H1 (cell line): ENCODE measurements around the gene CHMP4A. TPM values are rescaled to one million over a fixed set of nuclear protein-coding genes. Genes with fewer than 3 reads are reported as not detected.

ENCODE experiments used
- CTCF ChIA-PET: fragments of 300-600 bp; sonication (Branson Sonifier 250); formaldehyde crosslinking; loops from one replicate; lab custom pipeline; 2021; ENCODE audit not compliant: partially characterized antibody; lab: Charles Lee
- POLR2A ChIA-PET: fragments of 300-600 bp; sonication (Branson Sonifier 250); formaldehyde crosslinking; loops from one replicate; lab custom pipeline; 2021; ENCODE audit warnings: inconsistent platforms; ENCODE audit not compliant: partially characterized antibody; lab: Charles Lee
- DNase-seq, 2 experiments: peaks; one replicate each; pipeline versions ENCODE4 v3.0.0 to v3.0.0-alpha.2; 2010 to 2022; ENCODE audit warnings: low spot score in 2 of 2, low read depth in 1 of 2, mixed read lengths in 1 of 2
- FAIRE-seq: peaks from 2 replicates; lab custom pipeline; 2011; peaks lifted over from hg19 to GRCh38; lab: Jason Lieb, UNC
- H2AFZ ChIP-seq: 2 replicates; pipeline ENCODE4 v1.8.1; 2012; ENCODE audit warnings: low read length, inconsistent platforms
- H2AK5ac ChIP-seq: 2 replicates; pipeline ENCODE4 v1.6.1; 2013; ENCODE audit warnings: low read depth, low read length
- H2BK120ac ChIP-seq: replicated peaks from 2 replicates; pipeline ENCODE3; 2013; ENCODE audit warnings: low read depth, low read length, inconsistent platforms
- H2BK12ac ChIP-seq: 2 replicates; pipeline ENCODE4 v1.6.1; 2013; ENCODE audit warnings: low read depth, low read length
- H2BK15ac ChIP-seq: 2 replicates; pipeline ENCODE4 v1.6.1; 2013; ENCODE audit warnings: low read length
- H2BK20ac ChIP-seq: 2 replicates; pipeline ENCODE4 v1.6.1; 2013; ENCODE audit warnings: low read length
- H2BK5ac ChIP-seq: 2 replicates; pipeline ENCODE4 v1.6.1; 2013; ENCODE audit warnings: low read depth, low read length
- H3K14ac ChIP-seq: 2 replicates; pipeline ENCODE4 v1.6.1; 2013; ENCODE audit warnings: inconsistent platforms; ENCODE audit not compliant: insufficient read length
- H3K18ac ChIP-seq: 2 replicates; pipeline ENCODE4 v1.6.1; 2013; ENCODE audit warnings: low read length; ENCODE audit errors: extremely low read depth
- H3K23ac ChIP-seq: 2 replicates; pipeline ENCODE4 v1.6.1; 2013; ENCODE audit warnings: inconsistent platforms; ENCODE audit not compliant: insufficient read length
- H3K23me2 ChIP-seq: 2 replicates; pipeline ENCODE4 v1.6.1; 2013; ENCODE audit warnings: low read depth, low read length
- H3K27ac ChIP-seq: 2 replicates; pipeline ENCODE4 v1.6.1; 2011; ENCODE audit warnings: low read depth, low read length, inconsistent platforms
- H3K27me3 ChIP-seq, 4 experiments: replicated peaks in 1 of 4; 1 replicate in 1 of 4; 2 replicates in 3 of 4; pipeline versions ENCODE4 v1.6.1 to v1.8.1; 2011 to 2013; ENCODE audit warnings: low read length in 3 of 4, mild to moderate bottlenecking in 3 of 4, inconsistent platforms in 2 of 4, mixed read lengths in 2 of 4, moderate library complexity in 1 of 4; ENCODE audit not compliant: control insufficient read depth in 3 of 4, insufficient read depth in 3 of 4; ENCODE audit errors: extremely low read depth in 1 of 4
- H3K36me3 ChIP-seq, 4 experiments: 2 replicates each; pipeline versions ENCODE4 v1.6.1 to v1.8.1; 2011 to 2013; ENCODE audit warnings: mild to moderate bottlenecking in 4 of 4, low read length in 3 of 4, moderate library complexity in 2 of 4, control low read depth in 1 of 4, inconsistent platforms in 1 of 4; ENCODE audit not compliant: insufficient read depth in 4 of 4, control insufficient read depth in 2 of 4
- H3K4ac ChIP-seq: replicated peaks from 2 replicates; pipeline ENCODE3; 2013; ENCODE audit warnings: low read length, low read depth, mixed read lengths, inconsistent platforms; ENCODE audit not compliant: insufficient read length
- H3K4me1 ChIP-seq, 4 experiments: replicated peaks in 1 of 4; 1 replicate in 1 of 4; 2 replicates in 3 of 4; pipeline versions ENCODE4 v1.6.1 to v1.8.1; 2011 to 2013; ENCODE audit warnings: low read length in 3 of 4, inconsistent platforms in 2 of 4, mixed read lengths in 1 of 4; ENCODE audit not compliant: insufficient read depth in 4 of 4, control insufficient read depth in 3 of 4
- H3K4me2 ChIP-seq, 2 experiments: 2 replicates each; pipeline versions ENCODE4 v1.6.1 to v1.8.1; 2011 to 2013; ENCODE audit warnings: low read depth in 2 of 2, low read length in 2 of 2, control low read depth in 1 of 2, inconsistent platforms in 1 of 2, mild to moderate bottlenecking in 1 of 2; ENCODE audit not compliant: insufficient read depth in 1 of 2
- H3K4me3 ChIP-seq, 4 experiments: fragments of 200-600, 300-600 bp in 1 of 4; sonication (generic), shearing (Covaris generic), sonication (Bioruptor Twin) in 1 of 4; 2 replicates each; pipeline versions ENCODE4 v1.5.1 to v1.8.1; 2011 to 2016; ENCODE audit warnings: low read length in 4 of 4, low read depth in 3 of 4, control low read depth in 2 of 4, inconsistent platforms in 2 of 4, mild to moderate bottlenecking in 2 of 4, mixed read lengths in 1 of 4, moderate library complexity in 1 of 4; ENCODE audit not compliant: insufficient read depth in 2 of 4; ENCODE audit errors: extremely low read depth in 1 of 4
- H3K56ac ChIP-seq: replicated peaks from 2 replicates; pipeline ENCODE3; 2013; ENCODE audit warnings: low read depth, mild to moderate bottlenecking, mixed read lengths, low read length, inconsistent platforms; ENCODE audit not compliant: insufficient read length
- H3K79me1 ChIP-seq: 2 replicates; pipeline ENCODE4 v1.6.1; 2013; ENCODE audit warnings: low read depth, low read length, control low read depth
- H3K79me2 ChIP-seq, 2 experiments: 2 replicates each; pipeline versions ENCODE4 v1.6.1 to v1.8.1; 2012 to 2013; ENCODE audit warnings: low read length in 2 of 2, mild to moderate bottlenecking in 2 of 2, inconsistent platforms in 1 of 2; ENCODE audit not compliant: insufficient read depth in 2 of 2, control insufficient read depth in 1 of 2
- H3K9ac ChIP-seq, 4 experiments: replicated peaks in 1 of 4; 1 replicate in 1 of 4; 2 replicates in 3 of 4; pipeline versions ENCODE4 v1.6.1 to v1.8.1; 2011 to 2013; ENCODE audit warnings: low read depth in 3 of 4, low read length in 3 of 4, control low read depth in 2 of 4, mild to moderate bottlenecking in 2 of 4, moderate library complexity in 2 of 4, inconsistent platforms in 1 of 4; ENCODE audit errors: extremely low read depth in 1 of 4
- H3K9me3 ChIP-seq, 2 experiments: 2 replicates each; pipeline versions ENCODE4 v1.6.1 to v1.8.1; 2012 to 2013; ENCODE audit warnings: mild to moderate bottlenecking in 2 of 2, moderate library complexity in 2 of 2, control low read depth in 1 of 2, inconsistent platforms in 1 of 2, low read depth in 1 of 2, low read length in 1 of 2, mixed read lengths in 1 of 2; ENCODE audit not compliant: insufficient read depth in 2 of 2
- H4K20me1 ChIP-seq, 2 experiments: replicated peaks in 1 of 2; 2 replicates each; pipeline versions ENCODE3 to v1.8.1; 2011 to 2013; ENCODE audit warnings: inconsistent platforms in 2 of 2, low read length in 2 of 2, mild to moderate bottlenecking in 1 of 2; ENCODE audit not compliant: insufficient read depth in 2 of 2, control insufficient read depth in 1 of 2
- H4K5ac ChIP-seq: 2 replicates; pipeline ENCODE4 v1.6.1; 2013; ENCODE audit warnings: low read length, low read depth, mixed read lengths, inconsistent platforms; ENCODE audit not compliant: insufficient read length
- H4K8ac ChIP-seq: 2 replicates; pipeline ENCODE4 v1.8.0; 2013; ENCODE audit warnings: mild to moderate bottlenecking, moderate library complexity, low read length, inconsistent platforms; ENCODE audit not compliant: insufficient read depth; ENCODE audit errors: extremely low read depth
- H4K91ac ChIP-seq: replicated peaks from 2 replicates; pipeline ENCODE3; 2013; ENCODE audit warnings: low read length, mixed read lengths, inconsistent platforms; ENCODE audit not compliant: insufficient read length
- CBX8 ChIP-seq: fragments of 300-800, 300-1000 bp; sonication (generic); IDR thresholded peaks from 2 replicates; pipeline ENCODE4 v1.7.1; 2016; ENCODE audit warnings: low read depth, low read length, borderline replicate concordance
- EP300 ChIP-seq, 2 experiments: IDR thresholded peaks; 1 replicate in 1 of 2; 2 replicates in 1 of 2; pipeline ENCODE4 v1.6.1; 2011 to 2012; ENCODE audit warnings: low read depth in 2 of 2, low read length in 2 of 2, mild to moderate bottlenecking in 2 of 2, borderline replicate concordance in 1 of 2, inconsistent platforms in 1 of 2, moderate library complexity in 1 of 2
- HDAC2 ChIP-seq, 2 experiments: fragments of 300-600 bp in 1 of 2; sonication (generic) in 1 of 2; IDR thresholded peaks; 2 replicates each; pipeline ENCODE4 v1.6.1; 2011 to 2012; ENCODE audit warnings: low read depth in 2 of 2, low read length in 2 of 2, mild to moderate bottlenecking in 2 of 2, moderate library complexity in 2 of 2, borderline replicate concordance in 1 of 2, inconsistent platforms in 1 of 2
- JUND ChIP-seq: IDR thresholded peaks from 2 replicates; pipeline ENCODE4 v1.6.1; 2011; ENCODE audit warnings: mild to moderate bottlenecking, improper control_type of control experiment, low read length
- MAFK ChIP-seq: IDR thresholded peaks from 2 replicates; pipeline ENCODE4 v1.6.1; 2012; ENCODE audit warnings: low read depth, mild to moderate bottlenecking, improper control_type of control experiment, low read length
- POU5F1 ChIP-seq: IDR thresholded peaks from 2 replicates; pipeline ENCODE4 v1.6.1; 2011; ENCODE audit warnings: low read depth, mild to moderate bottlenecking, low read length, moderate library complexity
- SIN3A ChIP-seq, 2 experiments: IDR thresholded peaks in 1 of 2; conservative IDR thresholded peaks in 1 of 2; 2 replicates each; pipeline ENCODE4 v1.6.1; 2011 to 2012; ENCODE audit warnings: low read length in 2 of 2, improper control_type of control experiment in 1 of 2, low read depth in 1 of 2, mild to moderate bottlenecking in 1 of 2
- SIX5 ChIP-seq: IDR thresholded peaks from 2 replicates; pipeline ENCODE4 v1.6.1; 2011; ENCODE audit warnings: mild to moderate bottlenecking, low read depth, low read length
- SRF ChIP-seq: IDR thresholded peaks from 2 replicates; pipeline ENCODE4 v1.6.1; 2011; ENCODE audit warnings: mild to moderate bottlenecking, low read depth, low read length, moderate library complexity
- WGBS, 2 experiments: shearing (Covaris generic) in 1 of 2; methylation state at CpG; one replicate each; pipeline versions ENCODE4 v1.1.6 to v1.1.7; 2013 to 2015; ENCODE audit warnings: low lambda C conversion rate in 2 of 2, mixed read lengths in 2 of 2, inconsistent platforms in 1 of 2, low coverage in 1 of 2, missing lambda C conversion rate in 1 of 2; ENCODE audit not compliant: insufficient replicate concordance in 2 of 2, insufficient coverage in 1 of 2, insufficient read length in 1 of 2; ENCODE audit errors: extremely low coverage in 1 of 2, missing lambda C conversion rate in 1 of 2; 5-methylcytosine and 5-hydroxymethylcytosine counted together
- polyA plus RNA-seq, 7 experiments: library from polyadenylated mRNA; depleted of rRNA in 3 of 7; stranded (reverse) in 5 of 7; unstranded in 2 of 7; fragments of >200 nt in 5 of 7; fragments of 200-250 nt in 2 of 7; gene quantifications; 1 replicate in 5 of 7; 2 replicates in 1 of 7; 4 replicates in 1 of 7; pipeline versions ENCODE4 v1.2.1 to v1.2.3, GENCODE V29; 2011 to 2013; ENCODE audit warnings: missing spikeins in 2 of 7, mixed read lengths in 2 of 7
- total RNA-seq: library from RNA; stranded (reverse); fragmentation: NEBNext Ultra II Directional; extraction: Animal tissue kit (Norgen Biotek cat#: 25700); gene quantifications from 2 replicates; pipeline ENCODE4 v1.2.1, GENCODE V29; 2021
- TF ChIP-seq, protein P1 (sequence below): IDR thresholded peaks from 2 replicates; pipeline ENCODE4 v1.6.1; 2011; ENCODE audit warnings: low read depth, mild to moderate bottlenecking, low read length; ENCODE audit not compliant: insufficient read depth

CHMP4A gene
- total and polyA plus RNA-seq, 2 of the 8 experiments (the other 6 are each of a cell fraction or from before 2014, with no cell fraction given) = 32.9 to 37.6 TPM

DNA sequence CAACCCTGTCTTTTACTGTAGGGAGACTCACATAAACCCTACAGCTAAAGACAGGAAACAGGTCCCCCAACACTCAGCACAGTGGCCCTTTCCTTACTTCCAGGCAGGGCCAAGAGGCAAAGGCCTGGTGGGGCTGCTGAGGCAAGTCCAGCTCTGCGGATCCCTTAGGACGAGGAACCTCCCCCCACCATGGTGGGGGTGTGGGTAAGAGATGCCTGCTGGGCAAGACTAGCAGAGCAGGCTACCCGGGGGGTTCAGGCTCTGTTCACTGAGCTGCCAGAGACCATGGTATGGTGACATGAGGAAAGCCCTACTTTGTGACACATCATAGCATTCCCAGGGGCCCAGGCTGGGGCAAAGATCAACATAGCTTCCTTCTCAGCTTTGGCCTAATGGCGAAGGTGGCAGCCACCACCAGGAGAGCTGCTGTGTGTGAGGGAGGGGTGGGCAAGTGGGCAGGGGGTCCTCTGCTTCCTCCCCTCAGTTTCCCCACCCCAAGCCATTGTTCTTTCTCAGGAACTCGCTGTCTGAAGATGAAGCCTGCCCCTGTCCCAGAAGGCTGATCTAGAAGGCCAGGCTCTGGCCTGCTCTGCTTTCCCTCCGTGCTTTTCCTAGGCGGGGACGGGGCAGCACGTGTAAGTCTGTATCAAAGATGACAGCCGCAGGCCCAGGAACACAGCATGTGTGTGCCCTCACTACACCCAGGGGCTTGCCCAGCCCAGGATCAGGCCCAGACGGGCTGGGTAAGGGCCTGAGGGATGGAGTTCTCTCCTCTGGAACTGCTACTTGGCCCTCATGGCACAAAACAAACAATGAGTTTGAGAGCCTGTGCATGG is 39.2 kb upstream of the CHMP4A start:
- Histone ChIP-seq H4K5ac (no peak overlapping the region), H3K14ac (no peak overlapping the region), H3K56ac (no peak overlapping the region), H3K27me3 (no peaks in the 10 kb centered on the region), H3K4me1 (no peaks in the 10 kb centered on the region), H3K18ac (no peak overlapping the region), H2BK20ac (no peak overlapping the region), H2AK5ac (no peak overlapping the region), H3K4ac (no peak overlapping the region), H3K9me3 (no peaks in the 10 kb centered on the region), H3K23ac (no peak overlapping the region), H4K8ac (no peak overlapping the region), H3K4me2 (no peak overlapping the region), H4K91ac (no peak overlapping the region), H2BK12ac (no peak overlapping the region), H2AFZ (no peak overlapping the region), H3K23me2 (no peaks in the 10 kb centered on the region), H4K20me1 (no peaks in the 10 kb centered on the region), H2BK120ac (no peak overlapping the region), H3K79me2 (no peaks in the 10 kb centered on the region), H3K4me3 (no peak overlapping the region), H2BK5ac (no peak overlapping the region), H3K27ac (no peak overlapping the region), H3K36me3 (no peaks in the 10 kb centered on the region), H2BK15ac (no peak overlapping the region), H3K9ac (peak overlapping the region in 1 of 4 experiments; percentile 52; a peak in 1 of 7 replicates), H3K79me1 (no peaks in the 10 kb centered on the region)
- CTCF ChIA-PET = interaction anchor here (0.8 to 6.0 kb wide), 16 partner anchors 9 to 144 kb away, joined by 3 to 63 read pairs (median 10); partner anchors contain the start of genes CIDEB, DHRS1, NOP9 and RABGGTA
- POLR2A ChIA-PET = interaction anchor here (0.6 to 4.5 kb wide), 12 partner anchors 7 to 58 kb away, joined by 3 to 26 read pairs (median 4); partner anchors contain the start of genes MDP1, RABGGTA, TINF2 and TM9SF1
- FAIRE-seq = no peak
- no peak for DNase-seq
- WGBS, 2 experiments = 83% methylated on average over 10 of the region's 11 CpGs; no CpG with 5 or more reads in 1 of the 2 experiments
- TF ChIP-seq JUND = no peak
- no peak for TF ChIP-seq SIN3A (conservative IDR thresholded peaks at IDR 0.05 in 1 of 2, IDR thresholded peaks at IDR 0.05 in 1 of 2; ENCODE audit: low read depth in 1 of 2, low read length in 2 of 2)
- no peak for TF ChIP-seq HDAC2 (IDR thresholded peaks at IDR 0.05; ENCODE audit: borderline replicate concordance in 1 of 2, low read depth in 2 of 2, low read length in 2 of 2)
- TF ChIP-seq EP300 (IDR thresholded peaks at IDR 0.05; ENCODE audit: borderline replicate concordance in 1 of 2, low read depth in 2 of 2, low read length in 2 of 2) = no peak
- no peak for TF ChIP-seq CBX8
- no peak for TF ChIP-seq SRF
- TF ChIP-seq, protein P1, sequence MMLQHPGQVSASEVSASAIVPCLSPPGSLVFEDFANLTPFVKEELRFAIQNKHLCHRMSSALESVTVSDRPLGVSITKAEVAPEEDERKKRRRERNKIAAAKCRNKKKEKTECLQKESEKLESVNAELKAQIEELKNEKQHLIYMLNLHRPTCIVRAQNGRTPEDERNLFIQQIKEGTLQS = no peak
- no peak for TF ChIP-seq MAFK
- no peak for TF ChIP-seq POU5F1
- TF ChIP-seq SIX5 = no peak
